Uterus (tissue), 4 donors: ENCODE data around the gene MITF. TPM values are rescaled to one million over a fixed set of nuclear protein-coding genes. Genes with fewer than 3 reads are reported as not detected.

ENCODE experiments used
- DNase-seq, 2 donors: peaks; one replicate each; pipeline ENCODE4 v3.0.0-alpha.2; 2019 to 2020
- H3K27ac ChIP-seq, 2 donors: fragments of 200-600 bp; sonication (generic); 1 replicate in 1 of 2; 2 replicates in 1 of 2; pipeline ENCODE4 v1.5.1; 2016 to 2018
- H3K27me3 ChIP-seq, 2 donors: fragments of 200-600 bp; sonication (generic); one replicate each; pipeline ENCODE4 v1.5.1; 2018 to 2019; ENCODE audit warnings: control low read depth in 1 of 2
- H3K36me3 ChIP-seq, 2 donors: fragments of 200-600 bp; sonication (generic); one replicate each; pipeline ENCODE4 v1.5.1; 2019; ENCODE audit warnings: control low read depth in 1 of 2
- H3K4me1 ChIP-seq, 2 donors: fragments of 200-600 bp; sonication (generic); one replicate each; pipeline ENCODE4 v1.5.1; 2018 to 2019; ENCODE audit warnings: control low read depth in 1 of 2
- H3K4me3 ChIP-seq, 2 donors: fragments of 200-600 bp; sonication (generic); 1 replicate in 1 of 2; 2 replicates in 1 of 2; pipeline ENCODE4 v1.5.1; 2018 to 2019; ENCODE audit warnings: mild to moderate bottlenecking in 1 of 2
- H3K9me3 ChIP-seq, 2 donors: fragments of 200-600 bp; sonication (generic); one replicate each; pipeline ENCODE4 v1.5.1; 2019; ENCODE audit warnings: control low read depth in 1 of 2
- CTCF ChIP-seq, 4 experiments: fragments of 200-600 bp in 2 of 4; fragments of 450-650 bp in 2 of 4; sonication (generic) in 2 of 4; IDR thresholded peaks; one replicate each; pipeline ENCODE4 v1.5.1; 2016 to 2019; ENCODE audit warnings: antibody characterized with exemption in 4 of 4, mild to moderate bottlenecking in 2 of 4, moderate library complexity in 1 of 4
- POLR2A ChIP-seq, 2 donors: fragments of 450-650 bp; IDR thresholded peaks; one replicate each; pipeline ENCODE4 v1.6.1; 2016; ENCODE audit warnings: antibody characterized with exemption in 2 of 2, mild to moderate bottlenecking in 1 of 2, moderate library complexity in 1 of 2
- intact Hi-C: fragments of 100-400 bp; cut with DNase I; formaldehyde crosslinking; loops from one replicate; pipeline ENCODE4 v1.15.1; 2023; ENCODE audit warnings: low total_unique reads
- total RNA-seq, 4 donors: library from RNA; depleted of rRNA in 3 of 4; stranded (reverse); fragments of >200 nt in 3 of 4; gene quantifications; one replicate each; pipeline versions ENCODE4 v1.1.0 to v1.2.4, GENCODE V29; 2014 to 2023
- donor health status: DM: yes; HTN: yes; CAD: no.

Gene MITF
- total RNA-seq, 4 donors from 2014 or later = 18.2 to 66.0 (median 52.6) TPM

GRCh38 chr3:69951616-69952015 lies 212.4 kb downstream of the MITF start:
- TF ChIP-seq POLR2A (IDR thresholded peaks at IDR 0.05) (no peak), CTCF (IDR thresholded peaks at IDR 0.05) (no peak)
- intact Hi-C loops = no loop called here
- H3K9me3 ChIP-seq = no peaks in the 10 kb centered on the region
- H3K27me3 ChIP-seq = no peaks in the 10 kb centered on the region
- DNase-seq = no peak
- no peak overlapping the region for H3K27ac ChIP-seq
- peaks cover 0 to 4% of the 10 kb centered on the region in 2 donors for H3K4me1 ChIP-seq
- no peak overlapping the region for H3K4me3 ChIP-seq
- no peaks in the 10 kb centered on the region for H3K36me3 ChIP-seq

DNA sequence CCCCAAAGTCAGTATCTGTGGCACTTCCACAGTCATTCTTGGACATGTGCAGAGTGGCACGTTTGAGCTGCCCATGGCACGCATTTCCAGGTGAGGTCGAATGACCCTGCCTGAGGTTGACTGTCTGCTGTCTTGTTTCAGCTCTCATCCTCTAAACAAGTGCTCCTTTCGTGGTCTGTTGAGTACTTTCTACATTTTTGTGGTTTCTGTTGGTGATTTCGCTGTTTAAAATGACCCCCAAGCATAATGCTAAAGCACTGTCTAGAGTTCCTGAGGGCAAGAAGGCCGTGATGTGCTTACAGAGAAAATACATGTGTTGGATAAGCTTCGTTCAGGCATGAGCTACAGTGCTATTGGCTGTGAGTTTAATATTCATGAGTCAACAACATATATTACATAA lies 220.3 kb downstream of the MITF start:
- DNase-seq = no peak
- no peaks in the 10 kb centered on the region for H3K27me3 ChIP-seq
- no peaks in the 10 kb centered on the region for H3K9me3 ChIP-seq
- no peaks in the 10 kb centered on the region for H3K4me1 ChIP-seq
- H3K4me3 ChIP-seq = no peak overlapping the region
- no peak for TF ChIP-seq CTCF (IDR thresholded peaks at IDR 0.05)
- TF ChIP-seq POLR2A (IDR thresholded peaks at IDR 0.05) = no peak
- H3K27ac ChIP-seq = no peak overlapping the region
- intact Hi-C loops = no loop called here
- no peaks in the 10 kb centered on the region for H3K36me3 ChIP-seq

- no peak overlapping the region for H3K4me3 ChIP-seq
These were observed 222.6 kb downstream of the MITF start for GRCh38 chr3:69961706-69962439.

DNA sequence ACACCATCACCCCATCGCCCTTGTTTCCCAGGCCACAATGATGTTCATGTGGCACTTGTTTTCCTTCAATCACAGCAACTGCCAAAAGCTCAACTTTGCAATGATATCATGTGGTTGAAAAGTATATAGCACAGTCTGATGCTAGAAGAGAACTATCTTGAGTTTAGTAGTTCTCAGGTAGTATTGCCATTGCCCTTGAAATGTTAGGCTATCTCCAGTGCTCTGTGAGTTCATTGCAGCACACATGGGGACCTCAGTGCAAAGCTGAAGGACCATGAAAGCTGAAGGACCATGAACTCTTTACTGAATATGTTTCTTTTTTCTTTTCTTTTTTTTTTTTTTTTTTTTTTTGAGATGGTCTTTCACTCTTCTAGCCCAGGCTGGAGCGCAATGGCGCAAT lies 224.4 kb downstream of the MITF start:
- no peaks in the 10 kb centered on the region for H3K36me3 ChIP-seq
- no peaks in the 10 kb centered on the region for H3K4me1 ChIP-seq
- intact Hi-C loops = no loop called here

More at GRCh38 chr3:69961706-69962439, 222.6 kb downstream of the MITF start:
- no peaks in the 10 kb centered on the region for H3K9me3 ChIP-seq
- no peak for TF ChIP-seq CTCF (IDR thresholded peaks at IDR 0.05)
- TF ChIP-seq POLR2A (IDR thresholded peaks at IDR 0.05) = no peak
- no peak overlapping the region for H3K27ac ChIP-seq
- no peak for DNase-seq
- no peaks in the 10 kb centered on the region for H3K36me3 ChIP-seq
- intact Hi-C loops = no loop called here
- no peaks in the 10 kb centered on the region for H3K4me1 ChIP-seq
- H3K27me3 ChIP-seq = no peaks in the 10 kb centered on the region

More for the DNA sequence above, 224.4 kb downstream of the MITF start:
- H3K4me3 ChIP-seq = no peak overlapping the region
- H3K9me3 ChIP-seq = no peaks in the 10 kb centered on the region
- TF ChIP-seq POLR2A (IDR thresholded peaks at IDR 0.05) = no peak
- no peak for TF ChIP-seq CTCF (IDR thresholded peaks at IDR 0.05)
- H3K27ac ChIP-seq = no peak overlapping the region
- no peak for DNase-seq
- no peaks in the 10 kb centered on the region for H3K27me3 ChIP-seq
